HepG2 (cell line): ENCODE data around the gene NKAIN2. TPM values are rescaled to one million over a fixed set of nuclear protein-coding genes. Genes with fewer than 3 reads are reported as not detected.

Experiments
- ATAC-seq: fragments of 200-7000 bp; cut with Tn5 transposase; 3 replicates; pipeline ENCODE4 v1.9.1; 2020; ENCODE audit warnings: mild to moderate bottlenecking, moderate library complexity
- BruUV-seq: library from RNA; stranded (reverse); fragments of 400-500 nt; replicated peaks from 2 replicates; lab custom pipeline; 2021; lab: Mats Ljungman, UMichigan
- CTCF ChIA-PET: fragments of 300-600 bp; formaldehyde crosslinking; extraction: SDS; loops from one replicate; lab custom pipeline; 2021; ENCODE audit warnings: low total read pairs, inconsistent platforms, low intra/inter-chr PET ratio; lab: Yijun Ruan, JAX
- POLR2A ChIA-PET: fragments of 350-600 bp; sonication (Branson Sonifier 250); formaldehyde crosslinking; loops from one replicate; lab custom pipeline; 2020; ENCODE audit warnings: antibody characterized with exemption, inconsistent platforms; lab: Yijun Ruan, JAX
- DNase-seq: peaks from one replicate; pipeline ENCODE4 v3.0.0-alpha.2; 2015; ENCODE audit warnings: low spot score
- FAIRE-seq: peaks from 3 replicates; lab custom pipeline; 2011; peaks lifted over from hg19 to GRCh38; lab: Jason Lieb, UNC
- H2AFZ ChIP-seq: one replicate; pipeline ENCODE4 v1.6.1; 2011; ENCODE audit warnings: low read length, inconsistent platforms
- H3K27ac ChIP-seq: fragments of 300-600 bp; 3 replicates; pipeline ENCODE4 v1.8.0; 2011; ENCODE audit warnings: mixed run types, mild to moderate bottlenecking, mixed read lengths, low read length, inconsistent platforms; ENCODE audit not compliant: insufficient read depth; ENCODE audit errors: extremely low read length
- H3K27me3 ChIP-seq, 2 experiments: fragments of 200-600 bp in 1 of 2; 2 replicates in 1 of 2; 3 replicates in 1 of 2; pipeline versions ENCODE4 v1.6.0 to v1.8.0; 2011; ENCODE audit warnings: low read length in 2 of 2, mild to moderate bottlenecking in 2 of 2, moderate library complexity in 2 of 2, inconsistent platforms in 1 of 2; ENCODE audit not compliant: insufficient read depth in 2 of 2, control insufficient read depth in 1 of 2
- H3K36me3 ChIP-seq, 2 experiments: fragments of 200-600 bp in 1 of 2; replicated peaks in 1 of 2; 2 replicates in 1 of 2; 3 replicates in 1 of 2; pipeline versions ENCODE4 v1.5.1 to v1.8.0; 2011; ENCODE audit warnings: low read length in 2 of 2, inconsistent platforms in 1 of 2; ENCODE audit not compliant: insufficient read depth in 2 of 2, control insufficient read depth in 1 of 2
- H3K4me1 ChIP-seq: 2 replicates; pipeline ENCODE4 v1.5.1; 2012; ENCODE audit warnings: low read length, inconsistent platforms; ENCODE audit not compliant: insufficient read depth
- H3K4me2 ChIP-seq: 2 replicates; pipeline ENCODE4 v1.6.0; 2011; ENCODE audit warnings: low read depth, low read length, inconsistent platforms
- H3K4me3 ChIP-seq, 3 experiments: fragments of 200-600 bp in 1 of 3; sonication (generic), shearing (Covaris generic) in 1 of 3; replicated peaks in 1 of 3; 2 replicates each; pipeline ENCODE4 v1.5.1; 2011 to 2016; ENCODE audit warnings: low read length in 3 of 3, inconsistent platforms in 2 of 3, low read depth in 2 of 3, mild to moderate bottlenecking in 2 of 3, control low read depth in 1 of 3, mixed read lengths in 1 of 3; ENCODE audit not compliant: insufficient read depth in 1 of 3
- H3K79me2 ChIP-seq: one replicate; pipeline ENCODE4 v1.6.1; 2011; ENCODE audit warnings: low read length, inconsistent platforms; ENCODE audit not compliant: insufficient read depth
- H3K9ac ChIP-seq: 2 replicates; pipeline ENCODE4 v1.6.0; 2011; ENCODE audit warnings: mild to moderate bottlenecking, low read depth, low read length, inconsistent platforms; ENCODE audit not compliant: insufficient read depth
- H3K9me3 ChIP-seq: 2 replicates; pipeline ENCODE4 v1.5.1; 2012; ENCODE audit warnings: mild to moderate bottlenecking, low read length
- H4K20me1 ChIP-seq: 2 replicates; pipeline ENCODE4 v1.6.0; 2011; ENCODE audit warnings: inconsistent platforms, mild to moderate bottlenecking, low read length, moderate library complexity; ENCODE audit not compliant: insufficient read depth
- FOXC1 ChIP-seq: sonication (generic); formaldehyde crosslinking; IDR thresholded peaks from 2 replicates; pipeline ENCODE4 v1.8.0; 2022; ENCODE audit warnings: mild to moderate bottlenecking, missing genetic modification reagents, borderline replicate concordance
- GABPB1 ChIP-seq: IDR thresholded peaks from 2 replicates; pipeline ENCODE4 v1.6.1; 2016; ENCODE audit warnings: mild to moderate bottlenecking, missing genetic modification reagents, moderate library complexity, missing compliant biosample characterization
- JUNB ChIP-seq: sonication (generic); formaldehyde crosslinking; IDR thresholded peaks from 2 replicates; pipeline ENCODE4 v1.8.0; 2022; ENCODE audit warnings: missing genetic modification reagents, mild to moderate bottlenecking, borderline replicate concordance
- MAFG ChIP-seq: sonication (generic); formaldehyde crosslinking; IDR thresholded peaks from 2 replicates; pipeline ENCODE4 v1.5.1; 2020; ENCODE audit warnings: mild to moderate bottlenecking, missing genetic modification reagents
- ONECUT2 ChIP-seq: sonication (generic); formaldehyde crosslinking; IDR thresholded peaks from 2 replicates; pipeline ENCODE4 v1.4.0; 2020; ENCODE audit warnings: missing genetic modification reagents
- STAG1 ChIP-seq: sonication (generic); formaldehyde crosslinking; IDR thresholded peaks from 2 replicates; pipeline ENCODE4 v1.4.0; 2020; ENCODE audit warnings: missing genetic modification reagents
- STAT5B ChIP-seq: sonication (generic); formaldehyde crosslinking; IDR thresholded peaks from 2 replicates; pipeline ENCODE4 v1.4.0; 2020; ENCODE audit warnings: missing genetic modification reagents
- TOE1 ChIP-seq: sonication (generic); formaldehyde crosslinking; IDR thresholded peaks from 2 replicates; pipeline ENCODE4 v1.4.0; 2020; ENCODE audit warnings: mild to moderate bottlenecking, missing genetic modification reagents
- U2AF1 ChIP-seq: fragments of 200-400 bp; formaldehyde crosslinking; optimal IDR thresholded peaks from 2 replicates; pipeline ENCODE3; 2017; ENCODE audit warnings: mild to moderate bottlenecking, low read depth, low read length
- ZFP82 ChIP-seq: sonication (generic); formaldehyde crosslinking; IDR thresholded peaks from 2 replicates; pipeline ENCODE4 v1.5.1; 2020; ENCODE audit warnings: mild to moderate bottlenecking, missing genetic modification reagents, borderline replicate concordance
- ZNF569 ChIP-seq: sonication (generic); formaldehyde crosslinking; IDR thresholded peaks from 2 replicates; pipeline ENCODE4 v1.5.0; 2020; ENCODE audit warnings: mild to moderate bottlenecking, missing genetic modification reagents, moderate library complexity, borderline replicate concordance
- ZNF660 ChIP-seq: sonication (generic); formaldehyde crosslinking; IDR thresholded peaks from 2 replicates; pipeline ENCODE4 v1.5.1; 2020; ENCODE audit warnings: mild to moderate bottlenecking, low read depth, missing genetic modification reagents, borderline replicate concordance
- ZNF777 ChIP-seq: sonication (generic); formaldehyde crosslinking; IDR thresholded peaks from 2 replicates; pipeline ENCODE4 v1.4.0; 2020; ENCODE audit warnings: missing genetic modification reagents
- WGBS: methylation state at CpG from one replicate; pipeline ENCODE4 v1.1.6; 2017; ENCODE audit warnings: low lambda C conversion rate; 5-methylcytosine and 5-hydroxymethylcytosine counted together
- in situ Hi-C: cut with HindIII; loops from 2 replicates; pipeline ENCODE4 v1.10.0; 2017; ENCODE audit warnings: low pct_unique_long_range_greater_than_20kb; ENCODE audit not compliant: extremely low pct_ligation_motif_present
- intact Hi-C: fragments of 100-400 bp; cut with micrococcal nuclease; formaldehyde crosslinking; loops from one replicate; pipeline ENCODE4 v1.10.0; 2022; ENCODE audit not compliant: unreplicated experiment
- polyA plus RNA-seq, 8 experiments: library from polyadenylated mRNA; depleted of rRNA in 3 of 8; stranded (reverse) in 7 of 8; unstranded in 1 of 8; fragments of >200 nt; fragmentation: Illumina TruSeq in 4 of 8; extraction: Trizol in 4 of 8; gene quantifications; 2 replicates each; pipeline versions ENCODE4 v1.2.1 to v1.2.3, GENCODE V29; 2011 to 2016; ENCODE audit warnings: low read depth in 4 of 8, missing spikeins in 1 of 8, mixed read lengths in 1 of 8; ENCODE audit not compliant: insufficient read depth in 1 of 8
- total RNA-seq, 5 experiments: library from RNA; depleted of rRNA; stranded (reverse); fragments of >200 nt; fragmentation: Illumina TruSeq; extraction: Trizol; gene quantifications; 2 replicates each; pipeline ENCODE4 v1.2.3, GENCODE V29; 2016; ENCODE audit warnings: low read depth in 1 of 5
- TF ChIP-seq, protein P1 (sequence below): sonication (generic); formaldehyde crosslinking; IDR thresholded peaks from 2 replicates; pipeline ENCODE4 v1.5.0; 2020; ENCODE audit warnings: missing genetic modification reagents
- TF ChIP-seq, protein P2 (sequence below): sonication (generic); formaldehyde crosslinking; IDR thresholded peaks from 2 replicates; pipeline ENCODE4 v1.5.1; 2020; ENCODE audit warnings: mild to moderate bottlenecking, missing genetic modification reagents

The NKAIN2 gene
- total and polyA plus RNA-seq, 2 of the 13 experiments (the other 11 are each of a cell fraction or from before 2014, with no cell fraction given) = not detected

DNA sequence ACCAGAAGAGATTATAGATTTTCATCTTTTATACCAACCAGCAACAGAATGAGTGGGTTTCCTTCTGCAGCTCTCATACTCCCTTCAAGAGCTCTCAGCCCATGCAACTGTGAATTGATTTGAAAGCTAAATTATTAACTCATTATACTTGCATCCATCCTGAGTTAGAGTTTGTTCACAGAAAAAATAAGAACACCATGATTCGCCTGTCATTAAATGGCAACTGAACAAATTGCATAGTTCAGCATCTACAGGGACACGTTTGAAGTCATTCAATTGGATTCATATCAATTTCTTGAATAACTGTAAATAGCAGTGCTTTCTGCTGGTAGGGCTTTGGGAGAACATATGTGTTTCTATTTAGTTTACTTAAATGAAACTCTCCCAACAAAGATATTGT, 65.7 kb downstream of the NKAIN2 start:
- in situ Hi-C loops = no loop called here
- Histone ChIP-seq H3K9me3 (no peaks in the 10 kb centered on the region), H3K27me3 (no peaks in the 10 kb centered on the region), H2AFZ (no peak overlapping the region), H3K4me2 (no peak overlapping the region), H4K20me1 (no peaks in the 10 kb centered on the region), H3K9ac (no peak overlapping the region), H3K36me3 (no peaks in the 10 kb centered on the region), H3K4me3 (no peak overlapping the region), H3K27ac (no peak overlapping the region), H3K4me1 (no peaks in the 10 kb centered on the region), H3K79me2 (no peaks in the 10 kb centered on the region)
- ATAC-seq (no peak), DNase-seq (no peak), FAIRE-seq (no peak)
- POLR2A ChIA-PET = no interaction called here
- 2% methylated on average over 2 of the region's 2 CpGs for WGBS
- intact Hi-C loops = no loop called here
- no TSS peak for BruUV-seq
- no peak for TF ChIP-seq MAFG (CRISPR knock-in tag)
- TF ChIP-seq ONECUT2 (CRISPR knock-in tag) = no peak
- TF ChIP-seq TOE1 (CRISPR knock-in tag) = no peak
- TF ChIP-seq, protein P1, sequence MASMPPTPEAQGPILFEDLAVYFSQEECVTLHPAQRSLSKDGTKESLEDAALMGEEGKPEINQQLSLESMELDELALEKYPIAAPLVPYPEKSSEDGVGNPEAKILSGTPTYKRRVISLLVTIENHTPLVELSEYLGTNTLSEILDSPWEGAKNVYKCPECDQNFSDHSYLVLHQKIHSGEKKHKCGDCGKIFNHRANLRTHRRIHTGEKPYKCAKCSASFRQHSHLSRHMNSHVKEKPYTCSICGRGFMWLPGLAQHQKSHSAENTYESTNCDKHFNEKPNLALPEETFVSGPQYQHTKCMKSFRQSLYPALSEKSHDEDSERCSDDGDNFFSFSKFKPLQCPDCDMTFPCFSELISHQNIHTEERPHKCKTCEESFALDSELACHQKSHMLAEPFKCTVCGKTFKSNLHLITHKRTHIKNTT (CRISPR knock-in tag) = no peak
- TF ChIP-seq, protein P2, sequence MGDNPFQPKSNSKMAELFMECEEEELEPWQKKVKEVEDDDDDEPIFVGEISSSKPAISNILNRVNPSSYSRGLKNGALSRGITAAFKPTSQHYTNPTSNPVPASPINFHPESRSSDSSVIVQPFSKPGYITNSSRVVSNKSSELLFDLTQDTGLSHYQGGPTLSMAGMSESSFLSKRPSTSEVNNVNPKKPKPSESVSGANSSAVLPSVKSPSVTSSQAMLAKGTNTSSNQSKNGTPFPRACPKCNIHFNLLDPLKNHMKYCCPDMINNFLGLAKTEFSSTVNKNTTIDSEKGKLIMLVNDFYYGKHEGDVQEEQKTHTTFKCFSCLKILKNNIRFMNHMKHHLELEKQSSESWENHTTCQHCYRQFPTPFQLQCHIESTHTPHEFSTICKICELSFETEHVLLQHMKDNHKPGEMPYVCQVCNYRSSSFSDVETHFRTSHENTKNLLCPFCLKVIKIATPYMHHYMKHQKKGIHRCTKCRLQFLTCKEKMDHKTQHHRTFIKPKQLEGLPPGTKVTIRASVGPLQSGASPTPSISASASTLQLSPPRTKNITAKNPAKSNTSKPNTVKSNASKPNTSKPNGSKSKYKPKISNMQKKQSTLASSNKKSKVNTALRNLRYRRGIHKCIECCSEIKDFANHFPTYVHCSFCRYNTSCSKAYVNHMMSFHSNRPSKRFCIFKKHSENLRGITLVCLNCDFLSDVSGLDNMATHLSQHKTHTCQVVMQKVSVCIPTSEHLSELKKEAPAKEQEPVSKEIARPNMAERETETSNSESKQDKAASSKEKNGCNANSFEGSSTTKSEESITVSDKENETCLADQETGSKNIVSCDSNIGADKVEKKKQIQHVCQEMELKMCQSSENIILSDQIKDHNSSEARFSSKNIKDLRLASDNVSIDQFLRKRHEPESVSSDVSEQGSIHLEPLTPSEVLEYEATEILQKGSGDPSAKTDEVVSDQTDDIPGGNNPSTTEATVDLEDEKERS (CRISPR knock-in tag) = no peak
- no peak for TF ChIP-seq FOXC1 (CRISPR knock-in tag)
- no peak for TF ChIP-seq STAG1
- no peak for TF ChIP-seq STAT5B (CRISPR knock-in tag)
- TF ChIP-seq JUNB = no peak
- no peak for TF ChIP-seq ZNF660 (CRISPR knock-in tag)
- TF ChIP-seq GABPB1 = no peak
- no peak for TF ChIP-seq ZNF777
- no peak for TF ChIP-seq ZNF569
- no peak for TF ChIP-seq U2AF1
- TF ChIP-seq ZFP82 (CRISPR knock-in tag) = no peak
- CTCF ChIA-PET = no interaction called here
